Ovary (tissue), 9 donors: ENCODE data around the gene FNTB. TPM values are rescaled to one million over a fixed set of nuclear protein-coding genes. Genes with fewer than 3 reads are reported as not detected.
A peak's percentile ranks its signal among the peaks of the same experiment; 100 is the strongest.

Source experiments
- DNase-seq, 5 donors: peaks; one replicate each; pipeline ENCODE4 v3.0.0-alpha.2; 2019 to 2020
- H3K27ac ChIP-seq, 2 donors: fragments of 200-600 bp; one replicate each; pipeline versions ENCODE4 v1.5.1 to v1.8.0; 2019 to 2022
- H3K27me3 ChIP-seq: fragments of 200-600 bp; one replicate; pipeline ENCODE4 v1.8.0; 2022
- H3K36me3 ChIP-seq: fragments of 200-600 bp; sonication (generic); one replicate; pipeline ENCODE4 v1.5.1; 2019
- H3K4me1 ChIP-seq: one replicate; pipeline ENCODE4 v1.8.1; 2013; ENCODE audit warnings: mild to moderate bottlenecking, moderate library complexity; ENCODE audit not compliant: insufficient read depth
- H3K4me3 ChIP-seq: fragments of 200-600 bp; sonication (generic); one replicate; pipeline ENCODE4 v1.5.1; 2017
- H3K9me3 ChIP-seq, 2 donors: fragments of 200-600 bp in 1 of 2; sonication (generic) in 1 of 2; one replicate each; pipeline versions ENCODE4 v1.5.1 to v1.8.1; 2013 to 2019; ENCODE audit warnings: mild to moderate bottlenecking in 1 of 2, moderate library complexity in 1 of 2
- CTCF ChIP-seq, 3 donors: fragments of 450-650 bp in 2 of 3; fragments of 200-600 bp in 1 of 3; IDR thresholded peaks; one replicate each; pipeline versions ENCODE4 v1.5.1 to v1.8.0; 2016 to 2022; ENCODE audit warnings: antibody characterized with exemption in 3 of 3, mild to moderate bottlenecking in 1 of 3
- EP300 ChIP-seq: sonication (generic); formaldehyde crosslinking; IDR thresholded peaks from one replicate; pipeline ENCODE4 v1.6.1; 2017; ENCODE audit warnings: antibody characterized with exemption
- POLR2A ChIP-seq: fragments of 450-650 bp; IDR thresholded peaks from one replicate; pipeline ENCODE4 v1.6.1; 2017; ENCODE audit warnings: antibody characterized with exemption, mild to moderate bottlenecking, moderate library complexity
- WGBS, 3 donors: extraction: QIAGEN DNeasy Blood & Tissue Kit in 1 of 3; methylation state at CpG; one replicate each; pipeline versions ENCODE4 v1.1.5 to v1.1.7; 2013 to 2017; 5-methylcytosine and 5-hydroxymethylcytosine counted together
- intact Hi-C, 4 donors: fragments of 100-400 bp; cut with DNase I; formaldehyde crosslinking; loops; one replicate each; pipeline versions ENCODE4 v1.11.0 to v1.15.1; 2022 to 2023
- polyA plus RNA-seq, 2 donors: library from polyadenylated mRNA; stranded (reverse); fragments of 200-250 nt in 1 of 2; fragments of 350-450 nt in 1 of 2; fragmentation: Illumina TruSeq in 1 of 2; extraction: RNeasy Lipid Tissue Mini Kit (QIAGEN cat#74804) in 1 of 2; gene quantifications; one replicate each; pipeline ENCODE4 v1.2.3, GENCODE V29; 2013 to 2014
- total RNA-seq, 7 donors: library from RNA; depleted of rRNA in 2 of 7; stranded (reverse); fragments of >200 nt in 2 of 7; fragmentation: NEBNext Ultra II Directional in 3 of 7; extraction: Animal tissue kit (Norgen Biotek cat#: 25700) in 3 of 7; gene quantifications; one replicate each; pipeline versions ENCODE4 v1.1.0 to v1.2.4, GENCODE V29; 2016 to 2023
- donor health status: DM: no; HTN: no; CAD: no; lungs with moderate emphysema.
- donor health status: DM: no; HTN: no; CAD: no.
- donor health status: Bipolar disorder and iron deficiency.
- donor health status: DM: yes; HTN: yes; CAD: no.
- donor health status: DM: no; HTN: no; CAD: no.
- donor health status: DM: yes; HTN: yes; CAD: no.

The FNTB gene
- total and polyA plus RNA-seq, 9 donors, result 8.0 to 19.0 (median 14.1) TPM

GRCh38 chr14:65100922-65101541 is 114.3 kb downstream of the FNTB start:
- Histone ChIP-seq H3K27ac (no peak overlapping the region), H3K27me3 (no peaks in the 10 kb centered on the region), H3K4me1 (peaks cover 17% of the 10 kb centered on the region), H3K4me3 (peak overlapping the region; percentile 86), H3K9me3 (no peaks in the 10 kb centered on the region), H3K36me3 (no peaks in the 10 kb centered on the region)
- TF ChIP-seq POLR2A, result no peak
- no peak for TF ChIP-seq EP300
- TF ChIP-seq CTCF (IDR thresholded peaks at IDR 0.05), result no peak
- WGBS, 3 donors, result 27 to 34% (median 29%) methylated on average over 6 of the region's 6 CpGs
- intact Hi-C loops, result loop anchor here in 1 of 4 donors (5.0 kb wide), 1 partner anchor 51 kb away; no protein-coding TSS in a partner anchor
- DNase-seq, result no peak

- Histone ChIP-seq H3K4me1 (peaks cover 12% of the 10 kb centered on the region), H3K36me3 (no peaks in the 10 kb centered on the region), H3K27me3 (no peaks in the 10 kb centered on the region), H3K27ac (peak overlapping the region; percentile 37 to 66), H3K4me3 (peak overlapping the region; percentile 86), H3K9me3 (no peaks in the 10 kb centered on the region)
- TF ChIP-seq CTCF (IDR thresholded peaks at IDR 0.05) (no peak), POLR2A (no peak), EP300 (no peak)
- intact Hi-C loops, result loop anchor here in 1 of 4 donors (5.0 kb wide), 1 partner anchor 50 kb away; no protein-coding TSS in a partner anchor
- 0% methylated on average over 39 to 66 of the region's 66 CpGs for WGBS, 3 donors
- DNase-seq, result peak in 3 of 5 donors; percentile 32 to 65 (median 61)
Observed at GRCh38 chr14:65101631-65102440, 115.1 kb downstream of the FNTB start.

- peak; percentile 96 to 97 (median 96) for DNase-seq
- Histone ChIP-seq H3K27ac (peak within 1 kb of the TSS; percentile 37 to 66), H3K27me3 (no peaks in the 10 kb centered on the region), H3K36me3 (no peaks in the 10 kb centered on the region), H3K4me1 (peaks cover 8% of the 10 kb centered on the region), H3K4me3 (peak within 1 kb of the TSS; percentile 86), H3K9me3 (no peaks in the 10 kb centered on the region)
- TF ChIP-seq EP300, result no peak
- peak; percentile 43 for TF ChIP-seq POLR2A
- TF ChIP-seq CTCF (IDR thresholded peaks at IDR 0.05), result no peak
- WGBS, 3 donors, result 0 to 1% (median 0%) methylated on average over 42 to 61 of the region's 61 CpGs
- intact Hi-C loops, result loop anchor here in 1 of 4 donors (5.0 kb wide), 1 partner anchor 50 kb away; no protein-coding TSS in a partner anchor
Observed at GRCh38 chr14:65102441-65103149, 115.9 kb downstream of the FNTB start, which contains the start of gene MAX. Gene MAX (minus strand): TSS chr14:65102517. CDS start chr14:65102339, 178 bp downstream.

GRCh38 chr14:65103150-65103760 is 116.6 kb downstream of the FNTB start:
- intact Hi-C loops, result loop anchor here in 1 of 4 donors (5.0 kb wide), 1 partner anchor 49 kb away; no protein-coding TSS in a partner anchor
- no peak overlapping the region for H3K27ac ChIP-seq
- 6 to 11% (median 8%) methylated on average over 18 to 22 of the region's 22 CpGs for whole genome bisulfite sequencing, 3 donors

More at GRCh38 chr14:65103150-65103760, 116.6 kb downstream of the FNTB start:
- Histone ChIP-seq H3K4me3 (peak overlapping the region; percentile 54), H3K4me1 (peaks cover 5% of the 10 kb centered on the region), H3K27me3 (no peaks in the 10 kb centered on the region), H3K9me3 (no peaks in the 10 kb centered on the region), H3K36me3 (no peaks in the 10 kb centered on the region)
- no peak for DNase-seq
- no peak for TF ChIP-seq EP300
